Upper lobe of left lung (tissue), 4 donors: ENCODE results near the gene SLC5A2.

Source experiments
- EP300 ChIP-seq, 4 donors: sonication (generic); formaldehyde crosslinking; IDR thresholded peaks; one replicate each; pipeline ENCODE4 v1.5.1; 2017; ENCODE audit warnings: antibody characterized with exemption in 4 of 4, control low read depth in 2 of 4
- POLR2A ChIP-seq, 4 donors: fragments of 450-650 bp; IDR thresholded peaks; one replicate each; pipeline ENCODE4 v1.5.1; 2016 to 2017; ENCODE audit warnings: antibody characterized with exemption in 4 of 4, mild to moderate bottlenecking in 2 of 4
- TF ChIP-seq, protein P1 (sequence below), 6 experiments: fragments of 450-650 bp in 4 of 6; fragments of 200-600 bp in 2 of 6; sonication (generic) in 2 of 6; IDR thresholded peaks; one replicate each; pipeline ENCODE4 v1.5.1; 2016 to 2019; ENCODE audit warnings: antibody characterized with exemption in 6 of 6

- TF ChIP-seq, protein P1, sequence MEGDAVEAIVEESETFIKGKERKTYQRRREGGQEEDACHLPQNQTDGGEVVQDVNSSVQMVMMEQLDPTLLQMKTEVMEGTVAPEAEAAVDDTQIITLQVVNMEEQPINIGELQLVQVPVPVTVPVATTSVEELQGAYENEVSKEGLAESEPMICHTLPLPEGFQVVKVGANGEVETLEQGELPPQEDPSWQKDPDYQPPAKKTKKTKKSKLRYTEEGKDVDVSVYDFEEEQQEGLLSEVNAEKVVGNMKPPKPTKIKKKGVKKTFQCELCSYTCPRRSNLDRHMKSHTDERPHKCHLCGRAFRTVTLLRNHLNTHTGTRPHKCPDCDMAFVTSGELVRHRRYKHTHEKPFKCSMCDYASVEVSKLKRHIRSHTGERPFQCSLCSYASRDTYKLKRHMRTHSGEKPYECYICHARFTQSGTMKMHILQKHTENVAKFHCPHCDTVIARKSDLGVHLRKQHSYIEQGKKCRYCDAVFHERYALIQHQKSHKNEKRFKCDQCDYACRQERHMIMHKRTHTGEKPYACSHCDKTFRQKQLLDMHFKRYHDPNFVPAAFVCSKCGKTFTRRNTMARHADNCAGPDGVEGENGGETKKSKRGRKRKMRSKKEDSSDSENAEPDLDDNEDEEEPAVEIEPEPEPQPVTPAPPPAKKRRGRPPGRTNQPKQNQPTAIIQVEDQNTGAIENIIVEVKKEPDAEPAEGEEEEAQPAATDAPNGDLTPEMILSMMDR (IDR thresholded peaks at IDR 0.05): no peak
- TF ChIP-seq EP300 (IDR thresholded peaks at IDR 0.05) (no peak), POLR2A (IDR thresholded peaks at IDR 0.05) (no peak)
These were observed 37.0 kb downstream of the SLC5A2 start for GRCh38 chr16:31519759-31520431.
